IPS-NIHi11 (cell line): ENCODE data around the gene COL28A1.
"Not testable (repeated sequence)": the region's sequence is repeated elsewhere in the genome, so short reads cannot be mapped to it uniquely, and the experiment has no call there.

Experiments used
- DNase-seq: peaks from one replicate; pipeline ENCODE4 v3.0.0; 2012; ENCODE audit warnings: mixed read lengths, low spot score

COL28A1 gene

GRCh38 chr7:7416031-7416858, 119.4 kb downstream of the COL28A1 start:
- no peak for DNase-seq

GRCh38 chr7:7414791-7415603, 120.7 kb downstream of the COL28A1 start:
- DNase-seq: no peak

- DNase-seq: no peak
These were observed 127.5 kb downstream of the COL28A1 start for GRCh38 chr7:7408001-7408770.

- no peak for DNase-seq
These were observed 130.2 kb downstream of the COL28A1 start for GRCh38 chr7:7405461-7405860.

GRCh38 chr7:7399707-7400106, 136.0 kb downstream of the COL28A1 start:
- no peak for DNase-seq

GRCh38 chr7:7395785-7396184, 139.9 kb downstream of the COL28A1 start:
- no peak for DNase-seq

- DNase-seq: not testable (repeated sequence)
These were observed 147.5 kb downstream of the COL28A1 start for GRCh38 chr7:7388164-7388563.

- no peak for DNase-seq
These were observed 150.3 kb downstream of the COL28A1 start for GRCh38 chr7:7385421-7385820.

- no peak for DNase-seq
These were observed 151.4 kb downstream of the COL28A1 start for GRCh38 chr7:7384228-7384627.

GRCh38 chr7:7375538-7375937, 160.1 kb downstream of the COL28A1 start:
- no peak for DNase-seq

GRCh38 chr7:7370076-7370475, 165.6 kb downstream of the COL28A1 start:
- DNase-seq: no peak

GRCh38 chr7:7369134-7369533, 166.5 kb downstream of the COL28A1 start:
- DNase-seq: no peak

GRCh38 chr7:7354674-7355073, 181.0 kb downstream of the COL28A1 start:
- peak; percentile 19 for DNase-seq

- peak; percentile 54 for DNase-seq
These were observed 182.8 kb downstream of the COL28A1 start for GRCh38 chr7:7352845-7353244.

- DNase-seq: no peak
These were observed 183.8 kb downstream of the COL28A1 start for GRCh38 chr7:7351832-7352231.

GRCh38 chr7:7351156-7351555, 184.5 kb downstream of the COL28A1 start:
- no peak for DNase-seq

GRCh38 chr7:7349156-7349555, 186.5 kb downstream of the COL28A1 start:
- DNase-seq: no peak

- DNase-seq: no peak
These were observed 188.6 kb downstream of the COL28A1 start for GRCh38 chr7:7347045-7347444.

GRCh38 chr7:7344583-7344982, 191.1 kb downstream of the COL28A1 start:
- no peak for DNase-seq

- no peak for DNase-seq
These were observed 199.8 kb downstream of the COL28A1 start for GRCh38 chr7:7335909-7336308.

GRCh38 chr7:7335215-7335614, 200.5 kb downstream of the COL28A1 start:
- DNase-seq: no peak

- no peak for DNase-seq
These were observed 202.1 kb downstream of the COL28A1 start for GRCh38 chr7:7333610-7334009.
